Amniotic epithelial cell (primary cell): ENCODE measurements around the gene CHST2.

Source experiments
- DNase-seq: peaks from one replicate; pipeline ENCODE4 v3.0.0-alpha.2; 2010; ENCODE audit warnings: low read depth

CHST2 gene

DNA sequence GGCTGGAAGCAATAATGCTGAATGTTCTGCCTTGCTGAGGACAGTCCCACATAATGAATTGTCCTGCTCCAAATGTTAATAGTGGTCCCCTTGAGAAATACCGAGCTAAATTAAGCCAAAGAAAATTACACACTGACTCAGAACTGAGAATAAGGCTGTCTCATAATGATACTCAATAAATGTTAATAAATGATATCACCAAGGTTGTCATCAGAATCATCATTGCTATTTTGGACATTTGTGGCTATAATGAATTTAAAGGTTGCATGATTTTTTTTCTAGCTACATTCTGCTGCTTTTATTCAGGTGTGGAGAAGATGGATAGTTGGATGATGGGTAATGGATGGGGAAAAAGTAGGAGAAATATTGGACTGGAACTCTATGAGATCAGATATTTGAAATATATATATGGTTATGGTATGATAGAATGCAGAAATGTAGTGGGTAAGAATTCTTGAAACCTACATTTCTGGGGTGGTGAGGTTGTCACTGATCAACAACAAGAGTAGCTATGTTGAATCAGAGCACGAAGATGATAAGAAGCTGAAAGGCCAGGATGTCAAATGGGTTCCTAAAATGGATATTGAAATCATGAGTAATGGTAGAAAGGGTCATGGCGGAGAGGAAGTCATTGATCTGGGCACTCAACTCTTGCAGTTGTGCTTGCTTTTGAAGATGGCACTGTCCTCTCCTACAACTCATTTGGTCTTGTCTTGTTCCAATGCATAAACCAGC, 12.8 kb downstream of the CHST2 start:
- DNase-seq = no peak

DNA sequence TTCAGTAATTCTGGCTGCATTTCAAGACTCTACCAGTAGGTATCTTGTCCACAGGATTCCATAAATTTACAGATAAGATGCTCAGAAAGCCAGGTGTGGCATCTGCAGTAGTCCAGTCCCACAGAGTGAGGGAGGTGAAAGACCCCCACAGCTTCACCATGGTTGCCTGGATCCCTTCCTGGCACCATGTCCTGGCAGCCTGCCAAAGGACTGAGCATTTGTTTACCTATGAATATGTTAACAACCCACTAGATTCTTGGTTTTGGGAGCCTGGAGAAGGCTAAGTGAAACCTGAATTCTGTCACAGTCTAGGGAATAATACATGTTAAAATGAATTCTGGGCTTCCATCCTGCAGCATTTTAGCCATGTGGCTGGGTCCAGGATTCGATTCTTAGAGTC, 14.9 kb downstream of the CHST2 start:
- DNase-seq = no peak

DNA sequence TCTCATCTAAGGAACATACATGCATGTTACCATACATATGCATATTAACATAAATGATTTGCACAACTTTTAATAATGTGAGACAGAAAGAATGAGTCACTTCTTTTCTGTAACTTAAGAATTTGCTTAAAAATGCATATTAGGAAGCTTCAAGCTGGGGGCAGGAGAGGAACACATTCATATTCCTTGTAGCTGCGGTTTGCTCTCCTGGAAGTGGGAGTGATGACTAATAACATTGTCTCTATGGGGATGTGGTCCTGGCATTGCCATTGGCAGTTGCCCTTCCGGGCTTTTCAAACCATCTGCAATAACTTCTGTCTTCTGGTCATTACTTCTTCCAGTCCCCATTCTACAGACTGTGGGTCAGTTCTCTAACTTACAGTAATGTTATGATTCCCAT, 15.6 kb downstream of the CHST2 start:
- peak; percentile 96 for DNase-seq

DNA sequence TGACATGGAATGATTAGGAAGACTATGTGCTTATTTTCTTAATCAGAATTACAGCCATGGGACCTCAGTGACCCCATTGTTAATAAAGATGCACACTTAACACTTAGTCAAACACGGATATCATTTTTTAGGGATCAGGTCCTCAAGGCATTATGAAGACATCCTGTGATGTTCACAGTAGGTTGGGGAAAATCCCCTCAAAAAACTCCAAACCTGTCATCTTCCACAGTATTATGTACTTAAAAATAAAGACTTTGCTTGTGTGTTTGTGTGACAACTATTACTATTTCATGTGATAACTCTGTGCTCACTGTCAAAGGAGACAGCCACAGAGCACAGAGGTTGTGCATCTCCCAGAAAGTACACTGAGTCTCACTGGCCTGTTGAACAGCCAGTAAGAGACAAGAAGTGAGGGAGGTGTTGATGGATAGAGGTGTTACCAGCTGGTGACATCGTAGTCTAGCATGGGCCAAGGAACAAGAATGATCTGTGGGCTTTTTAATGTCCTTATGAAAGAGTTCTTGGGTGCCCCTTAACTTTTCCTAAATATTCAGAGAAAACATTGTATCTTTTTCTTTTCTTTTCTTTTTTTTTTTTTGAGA, 18.0 kb downstream of the CHST2 start:
- no peak for DNase-seq

DNA sequence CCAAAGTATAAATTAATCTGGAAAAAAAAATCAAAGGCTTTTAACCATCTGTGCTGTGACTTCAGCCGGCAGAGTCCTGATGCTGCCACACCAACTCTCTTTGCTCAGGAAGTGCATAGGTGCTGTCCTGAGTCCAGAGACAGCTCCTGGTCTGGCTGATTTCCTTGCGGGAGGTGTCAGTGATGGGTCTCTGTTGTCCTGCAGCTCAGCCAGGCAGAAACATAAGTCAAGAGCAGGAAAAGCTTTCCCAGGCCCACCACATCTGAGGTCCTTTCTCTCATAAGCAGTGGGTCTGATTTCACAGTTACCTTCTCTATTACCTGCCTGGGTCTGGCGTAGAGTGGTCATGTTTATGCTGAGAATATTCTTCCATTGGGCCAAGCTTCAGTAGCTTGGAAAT, 19.4 kb downstream of the CHST2 start:
- no peak for DNase-seq

DNA sequence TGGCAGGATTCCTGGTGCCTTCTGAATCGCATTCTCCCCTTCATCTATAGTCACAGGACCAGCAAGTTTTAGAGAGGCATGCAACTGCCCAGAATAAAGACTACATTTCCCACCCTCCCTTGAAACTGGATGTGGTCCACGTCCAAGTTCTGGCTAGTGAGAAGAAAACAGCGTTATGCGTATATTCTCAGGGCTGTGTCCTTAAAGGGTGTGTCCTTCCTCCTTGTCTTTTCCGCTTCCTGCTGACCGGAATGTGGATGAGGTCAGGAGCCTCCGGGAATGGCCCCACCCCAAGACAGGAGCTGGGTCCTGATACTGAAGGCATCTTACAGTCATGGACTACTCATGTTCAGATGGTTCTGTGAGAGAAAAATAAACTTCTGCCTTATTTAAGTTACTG, 20.2 kb downstream of the CHST2 start:
- peak; percentile 22 for DNase-seq

DNA sequence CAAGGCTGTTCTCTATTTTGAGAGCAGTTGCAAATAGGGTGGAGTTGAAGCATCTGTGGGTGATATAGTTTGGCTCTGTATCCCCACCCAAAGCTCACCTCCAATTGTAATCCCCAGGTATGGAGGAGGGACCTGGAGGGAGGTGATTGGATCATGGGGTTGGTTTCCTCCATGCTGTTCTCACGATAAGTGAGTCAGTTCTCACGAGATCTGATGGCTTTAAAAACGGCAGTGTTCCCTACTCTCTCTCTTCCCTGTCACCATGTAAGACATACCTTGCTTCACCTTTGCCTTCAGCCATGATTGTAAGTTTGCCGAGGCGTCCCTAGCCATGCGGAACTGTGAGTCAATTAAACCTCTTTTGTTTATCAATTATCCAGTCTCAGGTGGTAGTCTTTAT, 21.0 kb downstream of the CHST2 start:
- no peak for DNase-seq

DNA sequence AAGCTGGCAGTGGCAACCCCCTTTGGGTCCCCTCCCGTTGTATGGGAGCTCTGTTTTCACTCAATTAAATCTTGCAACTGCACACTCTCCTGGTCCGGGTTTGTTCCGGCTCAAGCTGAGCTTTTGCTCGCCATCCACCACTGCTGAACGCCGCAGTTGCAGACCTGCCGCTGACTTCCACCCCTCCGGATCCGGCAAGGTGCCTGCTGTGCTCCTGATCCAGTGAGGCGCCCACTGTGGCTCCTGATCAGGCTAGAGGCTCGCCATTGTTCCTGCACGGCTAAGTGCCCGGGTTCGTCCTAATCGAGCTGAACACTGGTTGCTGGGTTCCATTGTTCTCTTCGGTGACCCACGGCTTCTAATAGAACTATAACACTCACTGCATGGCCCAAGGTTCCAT, 22.8 kb downstream of the CHST2 start:
- no peak for DNase-seq

DNA sequence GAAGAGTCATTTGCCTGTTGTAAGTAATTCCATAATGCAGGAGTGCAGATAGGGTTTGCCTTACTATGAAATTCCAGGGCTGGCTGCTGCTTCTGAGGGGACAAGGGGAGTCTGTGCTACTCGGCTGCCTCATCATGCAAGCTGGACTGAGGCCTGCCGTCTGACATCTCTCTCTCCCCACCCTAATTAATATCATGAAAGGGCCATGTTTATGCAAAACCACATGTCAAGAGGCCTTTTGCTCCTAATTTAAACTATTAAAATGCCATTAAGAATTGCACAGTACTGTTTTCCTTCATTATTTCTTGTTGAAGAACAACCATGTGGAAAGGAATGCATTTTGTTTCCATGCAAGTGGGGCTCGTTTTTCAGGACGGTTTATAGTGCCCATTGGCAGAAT, 26.3 kb downstream of the CHST2 start:
- DNase-seq = no peak

DNA sequence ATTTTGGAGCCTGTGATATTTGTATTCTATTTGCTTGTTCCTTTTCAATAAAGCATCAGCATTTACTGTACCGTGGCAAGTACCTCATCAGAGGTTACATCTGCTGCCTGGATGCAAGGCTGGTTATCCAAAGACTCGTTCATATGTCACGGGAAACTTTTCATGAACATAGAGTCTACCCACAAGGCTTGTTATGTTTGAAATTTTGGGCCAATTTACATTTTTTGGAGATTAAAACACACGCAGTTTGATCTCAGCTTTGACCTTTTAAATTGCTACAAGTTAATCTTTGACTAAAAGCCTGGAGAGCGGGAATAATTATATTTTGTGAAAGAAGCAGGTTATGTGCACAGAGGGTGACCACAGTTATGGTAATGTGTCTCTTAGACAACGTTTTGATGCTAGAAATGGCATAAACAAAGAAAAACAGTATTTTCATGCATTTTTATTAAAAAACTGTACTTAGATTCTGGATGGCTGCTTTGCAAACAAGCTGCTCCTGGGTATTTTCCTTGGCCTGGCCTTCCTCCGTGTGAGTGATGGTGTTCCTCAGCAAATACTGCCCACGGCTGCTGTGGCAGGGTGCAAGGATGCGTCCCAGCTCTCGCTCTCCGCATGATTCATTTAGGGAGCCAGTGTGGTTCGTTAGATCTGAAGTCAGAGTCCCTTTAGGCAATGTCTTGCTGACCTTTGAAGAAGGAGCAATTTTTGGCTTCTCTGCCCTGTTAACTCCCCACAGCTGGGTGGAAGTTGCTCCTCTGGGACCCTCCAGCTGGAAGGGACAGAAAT, 27.1 kb downstream of the CHST2 start:
- DNase-seq = no peak

DNA sequence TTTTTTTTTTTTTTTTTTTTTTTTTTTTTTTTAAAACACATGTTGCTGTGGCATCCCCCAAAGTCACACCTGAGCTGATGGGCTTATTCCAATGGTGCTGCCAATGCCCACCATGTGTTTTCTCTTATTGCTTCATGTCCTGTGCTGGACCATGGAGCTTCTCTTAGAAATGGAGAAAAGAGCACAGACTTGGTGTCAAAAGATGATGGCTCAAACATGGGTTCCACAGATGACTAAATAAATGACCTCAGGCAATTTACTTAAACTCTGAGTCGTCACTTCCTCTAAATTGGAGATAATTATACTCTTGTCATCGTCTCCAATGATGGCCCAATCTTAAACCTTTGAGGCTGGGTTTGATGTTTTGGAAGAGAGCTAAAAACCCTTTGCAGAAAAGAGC, 28.1 kb downstream of the CHST2 start:
- no peak for DNase-seq

DNA sequence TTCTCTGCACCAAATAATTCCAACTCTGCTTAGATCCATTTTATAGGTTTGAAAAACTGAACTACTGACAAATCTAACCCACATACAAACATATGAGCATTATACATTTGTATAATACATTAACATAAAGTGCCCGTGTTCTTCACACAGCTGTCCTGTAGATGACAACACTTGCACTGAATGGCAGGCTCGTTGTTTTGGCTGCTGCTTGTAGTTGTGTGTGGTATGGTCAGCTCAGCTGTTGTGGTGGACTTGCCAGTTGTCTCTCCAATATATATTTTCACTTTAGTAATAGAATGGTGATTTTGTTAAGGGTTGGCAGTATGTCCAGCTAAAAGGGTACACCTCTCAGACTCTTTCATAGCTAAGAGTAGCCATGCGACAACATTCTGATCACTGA, 30.5 kb downstream of the CHST2 start:
- DNase-seq = no peak

DNA sequence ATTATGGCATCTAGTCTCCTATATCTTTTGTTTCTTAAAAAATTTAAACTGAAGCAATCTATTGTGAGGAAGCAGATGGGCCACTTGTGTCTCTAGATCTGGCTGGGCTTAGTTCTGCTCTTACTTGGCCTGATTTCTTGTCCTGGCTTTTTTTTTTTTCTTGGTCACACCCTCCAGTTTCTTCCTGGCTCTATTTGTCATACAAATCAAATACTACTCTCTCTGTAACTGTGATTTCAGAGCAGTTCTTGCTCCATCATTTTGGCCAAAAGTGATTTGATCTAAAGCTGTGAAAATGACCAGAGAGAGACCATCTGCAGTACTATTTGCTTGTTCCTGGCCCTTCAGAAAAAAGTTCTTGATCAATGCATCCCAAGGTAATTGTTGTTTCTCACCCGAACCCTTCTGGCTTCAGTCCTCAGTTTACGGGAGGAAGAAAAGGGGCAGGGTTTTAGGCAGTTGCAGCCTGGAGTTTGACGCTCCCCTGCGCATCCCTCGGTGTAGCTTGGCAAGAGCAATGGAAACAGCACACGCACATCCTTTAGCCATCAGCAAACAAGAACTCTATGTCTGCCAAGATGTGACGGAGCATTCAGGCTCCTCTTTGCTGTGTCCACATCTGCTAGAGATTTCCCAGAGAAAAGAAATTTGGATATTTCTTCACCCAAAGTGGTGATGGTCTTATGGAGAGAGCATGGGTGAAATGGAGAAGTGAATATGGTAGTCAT, 31.6 kb downstream of the CHST2 start:
- DNase-seq = no peak

DNA sequence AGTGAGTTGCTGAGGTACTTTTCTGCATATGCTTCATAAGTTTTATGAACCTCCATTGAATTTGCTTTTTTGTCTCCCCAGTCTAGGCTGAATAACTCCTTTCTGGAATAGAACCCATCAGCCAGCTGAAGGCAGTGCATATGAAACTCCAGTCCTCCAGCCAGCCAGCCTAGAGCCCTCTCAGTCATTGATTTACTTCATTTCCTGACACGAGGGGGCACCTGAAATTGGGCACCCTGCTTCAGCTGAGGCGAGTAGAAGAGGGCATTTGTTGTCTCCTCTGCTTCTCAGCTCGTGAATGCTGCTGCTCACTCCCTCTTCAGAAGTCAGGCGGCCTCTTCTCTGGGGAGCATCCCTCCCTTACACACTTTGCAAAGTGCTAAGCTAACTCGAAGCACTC, 32.5 kb downstream of the CHST2 start:
- no peak for DNase-seq

DNA sequence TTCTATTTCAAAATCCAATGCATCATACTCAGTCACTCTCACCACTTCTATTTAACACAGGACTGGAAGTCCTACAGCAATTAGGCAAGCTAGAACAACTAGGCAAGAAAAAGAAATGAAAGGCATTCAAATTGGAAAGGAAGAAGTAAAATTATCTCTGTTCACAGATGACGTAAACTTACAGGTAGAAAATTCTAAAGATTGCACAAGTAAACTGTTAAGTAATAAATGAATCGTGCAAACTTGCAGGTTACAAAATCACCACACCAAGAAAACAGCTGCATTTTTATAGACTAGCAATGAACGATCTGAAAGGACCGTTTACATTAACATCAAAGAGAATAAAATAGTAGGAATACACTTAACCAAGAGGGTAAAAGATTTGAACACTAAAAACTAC, 36.2 kb downstream of the CHST2 start:
- DNase-seq = no peak

DNA sequence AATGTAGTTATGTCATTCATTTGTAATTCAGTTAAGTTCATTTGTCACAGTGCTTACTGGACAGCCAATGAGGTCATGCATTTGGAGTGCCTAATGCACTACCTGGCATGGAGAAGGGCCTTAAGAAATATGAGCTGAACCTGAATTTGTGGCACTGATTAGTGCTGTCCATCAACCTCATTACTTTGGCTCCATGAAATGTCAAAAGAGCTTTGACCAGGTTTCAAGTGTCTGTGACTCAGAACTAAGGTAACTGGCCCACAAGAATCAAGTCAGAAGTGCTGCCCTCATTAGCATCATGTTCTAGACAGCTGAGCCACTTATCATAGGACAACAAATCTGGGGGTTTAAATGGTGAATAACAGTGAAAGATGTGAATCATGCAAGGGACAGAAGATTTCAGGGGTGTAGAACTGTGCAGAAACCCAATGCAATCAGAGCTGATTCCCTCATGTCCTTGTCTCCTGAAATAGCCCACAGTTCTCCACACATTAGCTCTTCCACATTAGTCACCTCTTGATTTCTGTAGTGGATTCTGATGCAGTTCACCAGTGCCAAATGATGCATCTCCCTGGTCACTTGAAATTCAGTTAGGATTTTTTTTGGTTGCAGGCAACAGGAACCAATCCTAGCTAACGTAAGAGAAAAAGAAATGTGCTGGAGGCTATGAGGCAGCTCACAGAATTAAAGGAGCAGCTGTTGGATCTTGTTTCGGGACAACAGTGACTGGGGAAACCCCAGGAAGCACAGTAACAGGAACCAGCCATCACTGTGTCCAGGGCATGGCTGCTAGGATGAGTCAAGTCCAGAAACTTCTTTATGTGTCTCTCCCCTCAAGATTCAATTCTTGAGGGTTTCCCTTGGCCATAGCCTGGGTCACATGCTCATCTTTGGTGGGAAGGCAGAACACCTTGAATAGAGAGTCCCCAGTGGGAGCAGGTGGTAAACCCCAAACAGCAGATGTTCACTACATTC, 38.7 kb downstream of the CHST2 start:
- DNase-seq = no peak

DNA sequence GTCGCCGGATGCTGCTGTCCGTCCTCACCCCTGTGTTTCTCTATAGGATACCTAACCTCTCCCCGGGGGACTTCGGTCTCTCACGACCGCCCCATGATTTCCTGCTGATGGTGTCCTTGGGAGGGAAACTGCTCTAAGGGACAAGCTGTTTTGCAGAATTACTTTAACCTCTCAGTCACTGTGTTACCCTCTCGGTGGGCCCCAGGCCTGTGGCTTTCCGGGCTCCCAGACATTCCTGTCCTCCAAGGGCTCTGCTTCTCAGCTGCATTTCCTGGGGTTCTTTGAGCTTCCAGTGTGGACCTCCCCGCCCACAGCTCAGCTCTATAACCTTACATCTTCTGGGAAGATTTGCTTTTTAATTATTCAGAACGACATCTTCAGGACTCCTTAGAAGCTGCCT, 40.9 kb downstream of the CHST2 start:
- no peak for DNase-seq

DNA sequence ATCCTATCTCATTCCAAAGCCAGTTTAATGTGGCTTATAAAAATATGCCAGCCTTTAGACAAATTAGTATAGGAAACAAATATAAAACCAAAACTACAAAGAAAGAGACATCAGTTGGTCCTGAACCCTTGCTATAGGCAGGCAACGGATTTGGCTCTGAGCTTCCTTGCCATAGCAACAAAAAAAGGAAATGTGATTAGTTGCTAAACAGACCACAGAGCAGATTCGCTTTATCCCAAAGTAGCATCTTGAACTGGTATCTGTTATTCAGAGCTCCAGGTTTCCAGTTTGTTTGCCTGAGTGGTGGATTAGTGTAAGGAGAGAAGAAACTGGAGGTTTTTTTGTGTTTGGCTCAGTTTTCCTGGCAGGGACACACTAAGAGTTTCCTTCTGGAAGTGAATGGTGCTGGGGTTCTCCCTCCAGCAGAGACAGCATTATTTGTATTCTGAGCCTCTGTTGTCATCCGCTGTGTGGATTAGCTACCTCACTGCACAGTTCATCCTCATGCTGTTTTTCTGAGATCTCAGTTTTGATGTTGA, 44.1 kb downstream of the CHST2 start:
- no peak for DNase-seq

DNA sequence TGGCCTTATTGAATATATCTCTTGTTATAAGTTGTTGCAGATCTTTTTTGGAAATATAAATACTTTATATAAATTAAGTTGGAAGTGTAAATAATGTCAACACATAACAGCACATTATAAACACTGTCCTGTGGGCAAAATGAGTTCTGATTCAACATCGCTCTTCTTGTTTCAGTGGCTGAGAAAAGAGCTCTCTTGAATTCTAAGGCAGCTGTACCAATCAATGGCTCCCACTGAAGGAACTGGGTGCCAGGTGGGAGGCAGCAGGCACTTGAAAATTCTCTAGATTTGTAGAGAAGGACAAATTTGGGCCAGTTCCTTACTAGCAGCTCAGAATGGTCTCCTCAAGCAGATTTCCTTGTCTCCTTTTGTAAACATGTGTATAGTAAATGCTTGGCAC, 45.6 kb downstream of the CHST2 start:
- DNase-seq = no peak

DNA sequence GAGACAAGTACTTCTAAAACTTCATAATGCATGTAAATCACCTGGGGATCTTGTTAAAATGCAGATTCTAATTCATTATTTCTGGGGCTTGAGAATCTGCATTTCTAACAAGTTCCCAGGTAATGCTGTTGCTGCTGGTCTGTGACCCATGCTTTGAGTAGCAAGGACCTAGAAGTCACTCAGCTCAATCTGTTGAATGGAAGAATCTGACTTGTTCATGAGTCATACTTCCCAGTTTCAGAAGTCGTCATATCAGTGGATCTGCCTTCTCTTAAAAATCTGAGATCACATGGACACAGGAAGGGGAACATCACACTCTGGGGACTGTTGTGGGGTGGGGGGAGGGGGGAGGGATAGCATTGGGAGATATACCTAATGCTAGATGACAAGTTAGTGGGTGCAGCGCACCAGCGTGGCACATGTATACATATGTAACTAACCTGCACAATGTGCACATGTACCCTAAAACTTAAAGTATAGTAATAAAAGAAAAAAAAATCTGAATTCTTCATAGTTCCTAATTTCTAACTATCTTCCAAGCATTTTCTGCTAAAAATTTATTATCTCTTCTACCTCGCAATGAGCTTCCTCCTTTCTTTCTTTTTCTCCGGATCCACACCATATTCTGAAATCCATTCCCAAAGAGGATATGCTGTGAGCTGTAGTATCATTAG, 46.2 kb downstream of the CHST2 start:
- peak; percentile 53 for DNase-seq

DNA sequence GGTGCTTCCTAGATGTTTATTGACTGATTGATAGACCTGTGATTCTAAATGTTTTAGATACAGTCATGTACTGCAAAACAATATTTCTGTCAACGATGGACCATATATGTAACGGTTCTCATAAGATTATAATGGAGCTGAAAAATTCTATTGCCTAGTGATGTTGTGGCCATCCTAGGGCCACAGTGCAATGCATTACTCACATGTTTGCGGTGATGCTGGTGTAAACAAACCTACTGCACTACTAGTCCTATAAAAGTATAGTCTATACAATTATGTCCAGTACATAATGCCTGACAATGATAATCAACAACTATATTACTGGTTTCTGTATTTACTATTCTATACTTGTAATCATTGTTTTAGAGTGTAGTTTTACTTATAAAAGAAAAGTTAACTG, 46.8 kb downstream of the CHST2 start:
- DNase-seq = no peak
